PC-9 (cell line): ENCODE data around the gene FAM13C. TPM values are rescaled to one million over a fixed set of nuclear protein-coding genes. Genes with fewer than 3 reads are reported as not detected.

Source experiments
- BruUV-seq: library from RNA; stranded (reverse); fragments of 400-500 nt; replicated peaks from 2 replicates; lab custom pipeline; 2021; lab: Mats Ljungman, UMichigan
- CTCF ChIA-PET: fragments of 300-600 bp; sonication (Branson Sonifier 250); formaldehyde crosslinking; loops from one replicate; lab custom pipeline; 2022; ENCODE audit warnings: antibody characterized with exemption; lab: Charles Lee
- POLR2A ChIA-PET: fragments of 300-600 bp; sonication (Branson Sonifier 250); formaldehyde crosslinking; loops from one replicate; lab custom pipeline; 2022; ENCODE audit warnings: antibody characterized with exemption; ENCODE audit not compliant: unreplicated experiment; lab: Charles Lee
- DNase-seq, 2 experiments: peaks; one replicate each; pipeline versions ENCODE4 v3.0.0 to v3.0.0-alpha.2; 2015 to 2022; ENCODE audit warnings: mixed read lengths in 1 of 2
- H2AFZ ChIP-seq: fragments of 200-600 bp; sonication (generic); 2 replicates; pipeline ENCODE4 v1.8.1; 2017; ENCODE audit warnings: antibody characterized with exemption
- H3F3A ChIP-seq: fragments of 200-600 bp; sonication (generic); 2 replicates; pipeline ENCODE4 v1.8.1; 2017; ENCODE audit warnings: antibody characterized with exemption, mild to moderate bottlenecking, low read depth; ENCODE audit not compliant: insufficient read depth
- H3K27ac ChIP-seq: fragments of 200-600 bp; sonication (generic); 2 replicates; pipeline ENCODE4 v1.6.1; 2016; ENCODE audit warnings: mixed run types
- H3K27me3 ChIP-seq: fragments of 200-600 bp; sonication (generic); 2 replicates; pipeline ENCODE4 v1.6.1; 2016; ENCODE audit warnings: low read depth, mixed run types; ENCODE audit not compliant: insufficient read depth
- H3K36me3 ChIP-seq: fragments of 200-600 bp; sonication (generic); 2 replicates; pipeline ENCODE4 v1.6.1; 2016; ENCODE audit warnings: low read depth, mixed run types
- H3K4me1 ChIP-seq: fragments of 200-600 bp; sonication (generic); replicated peaks from 2 replicates; pipeline ENCODE4 v1.6.1; 2016; ENCODE audit warnings: mixed run types; ENCODE audit not compliant: insufficient read depth
- H3K4me2 ChIP-seq: fragments of 200-600 bp; sonication (generic); 2 replicates; pipeline ENCODE4 v1.6.1; 2017; ENCODE audit warnings: mixed run types
- H3K4me3 ChIP-seq: fragments of 200-600 bp; sonication (generic); 2 replicates; pipeline ENCODE4 v1.6.1; 2016; ENCODE audit warnings: mixed run types
- H3K79me2 ChIP-seq: fragments of 200-600 bp; sonication (generic); 2 replicates; pipeline ENCODE4 v1.6.1; 2017; ENCODE audit warnings: low read depth, mixed run types
- H3K9me2 ChIP-seq: fragments of 200-600 bp; sonication (generic); 2 replicates; pipeline ENCODE4 v1.8.1; 2017; ENCODE audit warnings: mild to moderate bottlenecking; ENCODE audit not compliant: insufficient read depth
- H3K9me3 ChIP-seq: fragments of 200-600 bp; sonication (generic); 2 replicates; pipeline ENCODE4 v1.8.1; 2016; ENCODE audit warnings: low read depth; ENCODE audit not compliant: insufficient read depth
- H4K20me1 ChIP-seq: fragments of 200-600 bp; sonication (generic); 2 replicates; pipeline ENCODE4 v1.8.1; 2017; ENCODE audit not compliant: insufficient read depth
- CTCF ChIP-seq: fragments of 200-600 bp; sonication (generic); conservative IDR thresholded peaks from 2 replicates; pipeline ENCODE4 v1.6.1; 2017; ENCODE audit warnings: mixed run types, antibody characterized with exemption, mild to moderate bottlenecking, moderate library complexity
- EZH2 ChIP-seq: fragments of 200-600 bp; sonication (generic); IDR thresholded peaks from 2 replicates; pipeline ENCODE4 v1.8.0; 2017; ENCODE audit warnings: antibody characterized with exemption, low read depth
- intact Hi-C: fragments of 100-400 bp; cut with micrococcal nuclease; formaldehyde crosslinking; loops from one replicate; pipeline ENCODE4 v1.10.0; 2022; ENCODE audit not compliant: unreplicated experiment
- total RNA-seq: library from RNA; stranded (reverse); gene quantifications from 2 replicates; pipeline ENCODE4 v1.2.3, GENCODE V29; 2021

FAM13C gene
- total RNA-seq, 1 experiment from 2014 or later: not detected

- TF ChIP-seq EZH2: no peak
- TF ChIP-seq CTCF: no peak
- H3K36me3 ChIP-seq: no peaks in the 10 kb centered on the region
- no peak overlapping the region for H3K27ac ChIP-seq
- peak in 1 of 2 experiments; percentile 33 for DNase-seq
- no peaks in the 10 kb centered on the region for H3F3A ChIP-seq
- H3K4me3 ChIP-seq: no peak overlapping the region
- H3K27me3 ChIP-seq: no peaks in the 10 kb centered on the region
- H3K4me1 ChIP-seq: no peaks in the 10 kb centered on the region
- ChIA-PET CTCF (no interaction called here), POLR2A (no interaction called here)
- H3K9me2 ChIP-seq: no peaks in the 10 kb centered on the region
- H3K4me2 ChIP-seq: no peak overlapping the region
- H2AFZ ChIP-seq: no peak overlapping the region
- no peaks in the 10 kb centered on the region for H3K9me3 ChIP-seq
- intact Hi-C loops: no loop called here
- H3K79me2 ChIP-seq: no peaks in the 10 kb centered on the region
- H4K20me1 ChIP-seq: no peaks in the 10 kb centered on the region
- BruUV-seq: no TSS peak
Measured at GRCh38 chr10:59335497-59335896, 26.9 kb downstream of the FAM13C start.

- Histone ChIP-seq H3K4me2 (no peak overlapping the region), H3K9me3 (no peaks in the 10 kb centered on the region), H4K20me1 (no peaks in the 10 kb centered on the region), H3F3A (no peaks in the 10 kb centered on the region), H3K79me2 (no peaks in the 10 kb centered on the region), H3K9me2 (no peaks in the 10 kb centered on the region), H2AFZ (no peak overlapping the region), H3K36me3 (no peaks in the 10 kb centered on the region), H3K4me3 (no peak overlapping the region), H3K27ac (no peak overlapping the region), H3K27me3 (no peaks in the 10 kb centered on the region), H3K4me1 (no peaks in the 10 kb centered on the region)
- ChIA-PET POLR2A (no interaction called here), CTCF (no interaction called here)
- DNase-seq: no peak
- BruUV-seq: no TSS peak
- intact Hi-C loops: no loop called here
- TF ChIP-seq CTCF (no peak), EZH2 (no peak)
Measured at GRCh38 chr10:59333701-59334100, 28.6 kb downstream of the FAM13C start.

- TF ChIP-seq EZH2: no peak
- no peak for TF ChIP-seq CTCF
- ChIA-PET POLR2A (no interaction called here), CTCF (no interaction called here)
- Histone ChIP-seq H4K20me1 (no peaks in the 10 kb centered on the region), H3K4me3 (no peak overlapping the region), H3K9me3 (no peaks in the 10 kb centered on the region), H3K27me3 (no peaks in the 10 kb centered on the region), H3K79me2 (no peaks in the 10 kb centered on the region), H2AFZ (no peak overlapping the region), H3K36me3 (no peaks in the 10 kb centered on the region), H3F3A (no peaks in the 10 kb centered on the region), H3K27ac (no peak overlapping the region), H3K9me2 (no peaks in the 10 kb centered on the region), H3K4me2 (no peak overlapping the region), H3K4me1 (no peaks in the 10 kb centered on the region)
- DNase-seq: no peak
- intact Hi-C loops: no loop called here
- BruUV-seq: no TSS peak
Measured at GRCh38 chr10:59332581-59332980, 29.8 kb downstream of the FAM13C start.
